Ectodermal cell (in vitro differentiated cells): ENCODE results near the gene ZNF182.

Experiments
- H3K27ac ChIP-seq: 2 replicates; pipeline ENCODE4 v1.7.0; 2013; ENCODE audit warnings: mild to moderate bottlenecking, low read depth, low read length; ENCODE audit not compliant: insufficient read depth, poor library complexity, severe bottlenecking
- H3K27me3 ChIP-seq: 2 replicates; pipeline ENCODE4 v1.7.0; 2013; ENCODE audit warnings: mild to moderate bottlenecking, low read length; ENCODE audit not compliant: insufficient read depth, control insufficient read depth, poor library complexity, severe bottlenecking
- H3K36me3 ChIP-seq: one replicate; pipeline ENCODE4 v1.7.0; 2013; ENCODE audit warnings: low read length; ENCODE audit not compliant: control insufficient read depth, insufficient read depth
- H3K4me1 ChIP-seq: one replicate; pipeline ENCODE4 v1.7.0; 2013; ENCODE audit warnings: low read length; ENCODE audit not compliant: control insufficient read depth, insufficient read depth
- H3K4me3 ChIP-seq: 2 replicates; pipeline ENCODE4 v1.7.0; 2013; ENCODE audit warnings: low read depth, low read length, control low read depth; ENCODE audit not compliant: insufficient read depth
- H3K9me3 ChIP-seq: 2 replicates; pipeline ENCODE4 v1.7.0; 2013; ENCODE audit warnings: mild to moderate bottlenecking, low read length, moderate library complexity; ENCODE audit not compliant: control insufficient read depth
- WGBS, 2 experiments: methylation state at CpG; one replicate each; pipeline ENCODE4 v1.1.7; 2013; ENCODE audit warnings: missing lambda C conversion rate in 2 of 2; 5-methylcytosine and 5-hydroxymethylcytosine counted together

The ZNF182 gene

GRCh38 chrX:47927212-47927611 lies 76.6 kb downstream of the ZNF182 start:
- Histone ChIP-seq H3K4me1 (no peaks in the 10 kb centered on the region), H3K9me3 (no peaks in the 10 kb centered on the region), H3K27me3 (no peaks in the 10 kb centered on the region), H3K36me3 (no peaks in the 10 kb centered on the region), H3K4me3 (no peak overlapping the region), H3K27ac (no peak overlapping the region)
- no CpG with 5 or more reads among the region's 2 CpGs for WGBS, 2 experiments
